Amniotic epithelial cell (primary cell): ENCODE results near the gene MTHFD2L.
A peak's percentile ranks its signal among the peaks of the same experiment; 100 is the strongest.

ENCODE experiments used
- DNase-seq: peaks from one replicate; pipeline ENCODE4 v3.0.0-alpha.2; 2010; ENCODE audit warnings: low read depth

MTHFD2L gene

GRCh38 chr4:74307170-74307569, 149.3 kb downstream of the MTHFD2L start:
- no peak for DNase-seq

- DNase-seq, result no peak
Observed at GRCh38 chr4:74308215-74308614, 150.3 kb downstream of the MTHFD2L start, which contains the start of gene EPGN. Gene EPGN, plus strand, starts transcription at chr4:74308470. Its CDS starts 64 bp downstream, at chr4:74308534.

GRCh38 chr4:74309223-74309622, 151.3 kb downstream of the MTHFD2L start:
- DNase-seq, result no peak

GRCh38 chr4:74311696-74312313, 153.9 kb downstream of the MTHFD2L start:
- peak; percentile 68 for DNase-seq

- no peak for DNase-seq
Observed at GRCh38 chr4:74314329-74314728, 156.4 kb downstream of the MTHFD2L start.

GRCh38 chr4:74314944-74315343, 157.0 kb downstream of the MTHFD2L start:
- DNase-seq, result no peak

DNA sequence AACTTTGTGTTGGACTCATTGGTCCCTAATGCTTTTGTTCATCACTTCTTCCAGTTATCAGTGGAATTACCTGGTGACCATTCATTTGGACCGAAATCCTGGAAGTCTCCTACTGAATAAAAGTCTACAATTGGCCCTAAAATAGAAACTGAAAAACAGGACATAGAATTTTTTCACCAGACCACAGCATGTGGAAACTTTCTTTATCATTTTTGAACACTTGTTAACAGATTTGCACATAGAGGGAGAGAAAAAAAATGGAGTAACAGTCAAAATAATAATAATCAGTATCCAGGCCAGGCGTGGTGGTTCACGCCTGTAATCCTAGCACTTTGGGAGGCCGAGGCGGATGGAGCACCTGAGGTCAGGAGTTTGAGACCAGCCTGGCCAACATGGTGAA, 157.5 kb downstream of the MTHFD2L start:
- DNase-seq, result no peak

DNA sequence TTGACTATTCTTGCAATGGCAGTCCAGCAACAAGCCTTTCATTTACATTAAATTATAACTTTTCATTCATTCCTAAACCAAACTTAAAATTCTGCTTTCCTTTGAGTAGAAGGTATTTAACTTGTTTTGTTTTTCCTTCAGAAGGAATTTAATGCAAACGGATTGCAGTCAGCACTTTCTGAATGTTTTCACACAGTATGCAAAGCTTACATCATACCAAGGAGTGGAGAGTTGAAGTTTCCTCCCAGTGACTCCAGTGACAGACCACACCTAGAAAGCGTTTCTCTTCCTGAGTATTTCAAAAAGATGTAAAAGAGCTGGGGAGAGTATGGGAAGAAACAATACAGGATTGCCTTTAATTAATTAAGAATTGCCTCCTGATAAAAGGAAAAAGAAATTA, 158.5 kb downstream of the MTHFD2L start:
- DNase-seq, result no peak

GRCh38 chr4:74317616-74318246, 159.8 kb downstream of the MTHFD2L start:
- DNase-seq, result no peak

DNA sequence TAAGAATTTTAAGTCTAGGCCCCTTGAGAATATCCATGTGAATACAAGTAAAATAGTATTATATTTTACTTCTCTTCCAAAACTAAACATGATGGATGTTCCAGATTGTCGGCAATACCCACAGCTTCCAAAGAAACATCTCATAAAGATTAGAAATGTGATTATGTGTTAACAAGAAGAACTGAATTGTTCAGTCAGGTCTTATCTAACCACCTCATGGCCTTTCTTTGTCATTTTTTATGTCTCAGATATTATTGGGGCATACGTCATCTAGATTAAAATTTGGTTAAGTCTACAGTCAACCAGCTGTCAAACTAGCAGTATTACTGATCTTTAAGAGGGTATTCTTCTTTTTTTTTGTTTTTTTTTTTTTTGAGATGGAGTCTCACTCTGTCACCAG, 160.4 kb downstream of the MTHFD2L start:
- no peak for DNase-seq

GRCh38 chr4:74319470-74319869, 161.6 kb downstream of the MTHFD2L start:
- DNase-seq, result peak; percentile 21

DNA sequence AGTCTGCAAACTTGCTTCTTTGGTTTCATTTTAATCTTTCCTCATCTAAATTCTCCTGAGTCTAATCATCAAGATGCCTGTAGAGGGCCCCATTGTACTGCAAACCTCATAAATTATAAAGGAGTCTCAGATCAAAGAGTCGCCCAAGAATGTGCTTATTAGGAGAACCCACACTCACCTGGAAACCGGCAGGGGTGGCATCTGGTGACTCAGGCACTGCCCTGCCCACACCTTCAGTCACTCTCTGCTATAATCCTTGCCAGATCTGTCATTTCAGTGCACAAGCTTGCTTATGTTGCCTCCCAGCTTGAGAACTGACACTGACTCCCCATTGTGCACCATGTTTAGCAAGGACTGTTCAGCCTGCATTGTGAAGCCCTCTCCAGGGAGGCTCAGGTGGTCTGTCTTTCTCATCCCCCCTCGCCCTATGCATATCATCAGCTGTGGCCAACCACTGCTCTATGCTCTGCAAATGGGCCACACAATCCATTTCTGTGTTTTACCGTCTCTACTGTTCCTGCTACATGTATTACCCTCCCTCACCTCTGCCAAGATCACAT, 162.7 kb downstream of the MTHFD2L start:
- DNase-seq, result peak; percentile 61

DNA sequence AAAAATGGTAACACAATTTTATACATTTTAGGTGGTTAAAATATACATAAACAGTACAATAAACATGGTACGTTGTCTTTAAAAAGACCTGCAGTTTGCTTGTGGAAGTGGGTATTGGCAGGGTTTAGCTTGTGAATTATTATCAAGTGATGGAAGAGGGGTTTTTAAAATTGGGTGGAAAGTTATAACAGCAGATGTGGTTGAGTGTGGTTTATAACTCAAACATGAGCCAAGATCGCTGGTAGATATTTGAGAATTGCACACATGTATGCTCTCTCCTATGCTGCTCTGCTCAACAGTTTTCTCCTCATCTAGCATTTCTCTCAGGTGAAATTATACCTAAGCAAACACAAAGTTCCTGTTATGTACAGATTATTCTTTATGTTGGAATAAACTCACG, 164.4 kb downstream of the MTHFD2L start:
- no peak for DNase-seq

DNA sequence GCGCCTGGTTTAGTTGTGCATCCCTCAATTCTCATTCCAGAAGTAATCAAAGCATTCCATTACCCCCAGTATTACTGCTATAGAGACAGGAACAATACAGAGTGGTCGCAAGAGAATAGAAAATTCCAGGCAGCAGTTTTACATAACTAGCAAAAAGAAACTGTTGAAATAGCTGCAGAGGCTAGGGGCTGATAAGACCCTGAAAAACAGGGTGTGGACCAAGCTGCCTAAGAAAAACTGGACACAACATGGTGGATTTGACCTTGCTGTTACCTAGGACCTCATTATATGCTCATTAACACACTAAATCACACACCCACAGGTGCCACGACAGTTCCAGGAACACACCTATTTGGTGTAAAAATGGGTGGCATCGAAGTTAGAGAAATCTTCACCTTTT, 165.7 kb downstream of the MTHFD2L start:
- no peak for DNase-seq

- DNase-seq, result no peak
Observed at GRCh38 chr4:74324262-74324661, 166.3 kb downstream of the MTHFD2L start.

DNA sequence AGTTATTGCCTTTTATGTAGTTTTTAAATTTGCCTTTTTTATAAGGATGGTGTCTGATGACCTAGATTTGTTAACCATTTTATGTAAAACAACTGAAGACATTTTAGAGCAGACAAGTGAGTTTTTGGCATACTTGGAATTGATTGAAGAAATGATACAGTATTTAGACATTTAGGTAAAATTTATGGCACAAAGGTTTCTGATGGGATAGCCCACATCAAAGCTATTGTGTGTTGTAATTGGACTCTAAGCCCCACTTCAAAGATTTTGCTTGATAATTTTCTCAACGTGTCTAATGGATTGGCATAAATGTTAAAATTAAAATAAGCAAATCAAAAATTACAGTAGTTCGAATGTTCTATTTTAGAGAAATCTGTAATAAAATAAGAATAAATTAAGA, 168.0 kb downstream of the MTHFD2L start:
- DNase-seq, result no peak

DNA sequence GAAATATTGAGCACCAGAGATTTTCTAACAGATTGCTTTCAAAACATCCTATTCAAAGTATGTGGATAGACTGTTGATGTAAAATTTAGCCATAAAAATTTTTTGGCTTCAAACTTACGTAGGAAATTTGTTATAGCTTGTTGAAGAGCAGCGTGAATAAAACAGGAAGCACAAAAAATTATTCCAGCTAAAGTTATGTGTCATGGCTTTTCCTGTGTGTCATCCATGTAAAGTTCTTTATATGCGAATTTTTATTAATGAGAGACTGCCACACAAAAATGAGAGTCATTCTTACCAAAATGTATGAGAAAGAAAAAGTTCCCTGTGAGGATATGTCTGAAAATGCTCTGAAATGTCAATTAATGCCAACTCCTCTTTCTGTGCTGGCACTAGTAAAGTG, 169.8 kb downstream of the MTHFD2L start:
- DNase-seq, result no peak

DNA sequence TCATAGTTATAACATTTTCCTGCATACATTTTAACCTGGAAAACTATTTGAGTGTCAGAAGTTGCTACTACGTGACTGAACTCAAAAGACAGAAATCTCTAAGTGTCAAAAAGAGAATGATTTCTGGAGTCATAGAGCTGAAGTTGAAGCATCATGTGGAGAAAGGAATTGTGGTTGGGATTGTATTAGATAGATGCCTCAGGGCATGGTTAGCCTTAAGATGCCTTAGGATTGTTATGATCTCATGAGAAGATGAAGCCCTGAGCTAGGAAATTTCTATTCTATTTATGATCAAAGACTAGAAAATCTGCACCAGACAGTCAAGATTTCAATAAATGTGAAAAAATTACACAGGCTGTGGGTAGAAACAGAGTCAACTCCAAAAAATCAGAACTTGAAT, 170.6 kb downstream of the MTHFD2L start:
- no peak for DNase-seq

GRCh38 chr4:74329307-74329706, 171.4 kb downstream of the MTHFD2L start:
- no peak for DNase-seq

- peak; percentile 53 for DNase-seq
Observed at GRCh38 chr4:74330295-74330750, 172.4 kb downstream of the MTHFD2L start.

DNA sequence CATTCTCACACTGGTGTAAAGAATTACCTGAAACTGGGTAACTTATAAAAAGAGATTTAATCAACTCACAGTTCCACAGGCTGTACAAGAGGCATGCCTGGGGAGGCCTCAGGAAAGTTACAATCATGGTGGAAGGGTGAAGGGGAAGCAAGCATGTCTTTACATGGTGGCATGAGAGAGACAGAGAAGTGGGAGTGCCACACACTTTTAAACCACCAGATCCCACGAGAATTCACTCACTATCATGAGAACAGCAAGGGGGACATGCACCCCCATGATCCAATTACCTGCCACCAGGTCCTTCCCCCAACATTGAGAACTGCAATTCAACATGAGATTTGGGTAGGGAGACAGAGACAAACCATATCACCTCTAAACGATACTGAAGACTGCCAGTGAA, 173.3 kb downstream of the MTHFD2L start:
- DNase-seq, result no peak

DNA sequence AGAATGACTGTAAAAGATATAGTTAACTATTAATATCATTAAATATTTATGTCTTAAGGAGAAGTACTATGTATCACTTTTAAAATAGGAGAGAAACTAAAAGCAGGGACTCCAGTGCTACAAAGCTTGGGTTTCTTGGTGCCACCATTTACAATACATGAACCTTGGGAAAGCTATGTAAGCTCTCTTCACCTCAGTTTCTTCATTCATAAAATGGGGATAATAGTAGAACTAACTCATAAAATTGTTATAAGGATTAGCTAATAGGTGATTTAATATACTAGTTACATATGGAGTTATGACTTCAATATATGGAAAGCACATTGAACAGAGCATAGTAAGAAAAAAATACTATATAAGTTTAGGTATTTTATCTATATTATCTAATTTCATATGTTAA, 174.0 kb downstream of the MTHFD2L start:
- DNase-seq, result no peak

GRCh38 chr4:74334636-74335035, 176.7 kb downstream of the MTHFD2L start:
- no peak for DNase-seq
